Measurements from ENCODE around the gene KNDC1. TPM values are rescaled to one million over a fixed set of nuclear protein-coding genes. Genes with fewer than 3 reads are reported as not detected.

Gene KNDC1
- total RNA-seq, 1 experiment from 2014 or later = not detected

- DNase-seq (ENCODE audit: low read depth) = no peak
These were observed 29.7 kb downstream of the KNDC1 start for GRCh38 chr10:133189726-133190125.

- DNase-seq (ENCODE audit: low read depth) = no peak
These were observed 30.2 kb downstream of the KNDC1 start for GRCh38 chr10:133190225-133190624.

DNA sequence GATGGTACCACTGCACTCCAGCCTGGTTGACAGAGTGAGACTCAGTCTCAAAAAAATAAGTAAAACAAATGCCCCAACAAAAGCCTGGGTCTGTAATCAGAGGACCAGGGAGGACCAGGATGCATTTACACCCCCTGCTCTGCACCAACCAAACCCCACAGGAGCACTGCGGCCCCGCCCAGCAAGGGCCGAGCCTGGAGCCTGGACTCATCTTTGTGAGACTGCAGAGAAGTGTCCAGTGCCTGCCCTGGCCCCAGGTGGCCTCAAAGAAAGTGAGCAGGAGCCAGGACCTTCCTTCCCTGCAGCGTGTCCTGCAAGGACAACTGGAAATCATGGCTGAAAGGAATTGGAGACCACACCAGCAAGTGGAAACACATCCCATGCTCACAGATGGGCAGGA, 31.6 kb downstream of the KNDC1 start:
- no peak for DNase-seq (ENCODE audit: low read depth)

DNA sequence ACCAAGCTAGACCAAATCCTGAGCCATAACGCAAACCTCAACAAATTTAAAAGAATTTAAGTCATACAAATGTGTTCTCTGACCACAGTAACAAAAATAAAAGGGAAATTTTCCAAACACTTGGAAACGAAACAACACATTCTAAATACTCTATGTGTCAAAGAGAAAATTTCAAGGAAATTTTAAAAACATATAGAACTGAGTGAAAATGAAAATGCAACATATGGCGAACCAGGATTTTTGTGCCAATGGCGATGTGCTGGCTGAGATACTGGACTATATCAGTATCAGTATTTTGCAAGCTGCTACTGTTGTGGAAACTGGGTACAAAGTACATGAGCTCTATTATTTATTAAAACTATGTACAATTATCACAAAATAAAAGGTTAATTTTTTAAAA, 34.1 kb downstream of the KNDC1 start:
- no peak for DNase-seq (ENCODE audit: low read depth)

GRCh38 chr10:133195096-133195495, 35.1 kb downstream of the KNDC1 start:
- DNase-seq (ENCODE audit: low read depth) = no peak

GRCh38 chr10:133195611-133196010, 35.6 kb downstream of the KNDC1 start:
- no peak for DNase-seq (ENCODE audit: low read depth)

- no peak for DNase-seq (ENCODE audit: low read depth)
These were observed 36.3 kb downstream of the KNDC1 start for GRCh38 chr10:133196221-133196915.

DNA sequence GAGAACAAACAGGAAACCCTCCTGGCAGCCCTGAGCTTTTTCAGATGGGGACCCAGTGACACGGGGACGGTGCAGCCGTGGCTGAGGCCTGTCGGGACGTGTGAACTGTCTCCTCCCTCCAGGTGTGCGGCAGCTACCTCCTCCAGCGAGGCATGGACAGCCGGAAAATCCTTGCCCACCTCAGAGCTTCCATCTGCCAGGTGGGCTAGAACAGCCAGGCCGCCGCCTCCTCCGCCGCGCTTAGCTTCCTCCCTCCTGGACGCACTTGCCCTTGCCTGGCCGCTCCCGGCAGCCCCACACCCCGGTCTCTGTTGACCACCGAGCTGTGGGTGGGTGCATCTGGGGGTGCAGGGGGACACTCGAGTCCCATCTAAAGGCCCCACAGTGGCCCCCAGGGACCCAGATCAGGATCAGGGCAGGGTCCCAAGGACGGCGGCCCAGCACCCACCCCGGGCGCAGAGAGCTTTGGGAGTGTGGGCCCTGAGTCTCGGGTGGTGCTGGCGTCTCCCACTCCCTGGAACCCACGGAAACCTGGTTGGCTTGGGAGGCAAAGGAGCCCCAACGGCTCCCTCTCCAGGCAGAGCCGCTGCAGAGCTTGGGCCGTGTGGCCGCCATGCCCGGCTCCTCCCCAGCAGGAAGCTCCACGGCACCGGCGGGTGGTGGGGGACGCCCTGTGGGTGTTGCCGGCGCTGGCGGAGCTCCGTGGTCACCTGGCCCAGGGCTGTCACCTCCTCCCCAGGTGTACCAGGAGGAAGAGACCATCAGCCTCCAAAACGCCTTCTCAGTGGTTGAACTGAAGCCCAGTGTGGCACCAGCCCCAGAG, 37.1 kb downstream of the KNDC1 start:
- no peak for DNase-seq (ENCODE audit: low read depth)

DNA sequence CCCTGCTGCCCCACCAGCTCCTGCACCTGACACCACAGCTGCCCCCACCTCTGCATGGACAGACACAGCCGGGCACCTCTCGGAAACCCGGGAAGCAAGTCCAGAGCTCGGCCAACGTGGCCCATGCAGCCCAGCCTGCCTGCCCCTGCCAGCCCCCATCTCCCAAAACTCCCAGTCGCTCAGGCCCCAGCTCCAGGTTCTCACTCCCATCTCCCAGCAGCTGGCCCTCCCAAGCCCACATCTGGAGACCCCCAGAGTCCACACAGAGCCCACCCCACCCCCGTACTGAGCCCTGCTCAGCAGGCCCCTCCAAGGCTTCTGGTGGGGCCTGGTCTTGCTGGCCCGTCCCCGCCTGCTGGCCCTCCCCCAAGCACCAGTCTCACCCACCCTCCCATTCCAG, 37.8 kb downstream of the KNDC1 start:
- no peak for DNase-seq (ENCODE audit: low read depth)

GRCh38 chr10:133198206-133198605, 38.2 kb downstream of the KNDC1 start:
- no peak for DNase-seq (ENCODE audit: low read depth)

- DNase-seq (ENCODE audit: low read depth) = no peak
These were observed 38.8 kb downstream of the KNDC1 start for GRCh38 chr10:133198621-133199487.

- no peak for DNase-seq (ENCODE audit: low read depth)
These were observed 39.5 kb downstream of the KNDC1 start for GRCh38 chr10:133199488-133199885.

GRCh38 chr10:133199992-133200611, 40.1 kb downstream of the KNDC1 start:
- DNase-seq (ENCODE audit: low read depth) = no peak

GRCh38 chr10:133200621-133201031, 40.6 kb downstream of the KNDC1 start:
- DNase-seq (ENCODE audit: low read depth) = no peak

DNA sequence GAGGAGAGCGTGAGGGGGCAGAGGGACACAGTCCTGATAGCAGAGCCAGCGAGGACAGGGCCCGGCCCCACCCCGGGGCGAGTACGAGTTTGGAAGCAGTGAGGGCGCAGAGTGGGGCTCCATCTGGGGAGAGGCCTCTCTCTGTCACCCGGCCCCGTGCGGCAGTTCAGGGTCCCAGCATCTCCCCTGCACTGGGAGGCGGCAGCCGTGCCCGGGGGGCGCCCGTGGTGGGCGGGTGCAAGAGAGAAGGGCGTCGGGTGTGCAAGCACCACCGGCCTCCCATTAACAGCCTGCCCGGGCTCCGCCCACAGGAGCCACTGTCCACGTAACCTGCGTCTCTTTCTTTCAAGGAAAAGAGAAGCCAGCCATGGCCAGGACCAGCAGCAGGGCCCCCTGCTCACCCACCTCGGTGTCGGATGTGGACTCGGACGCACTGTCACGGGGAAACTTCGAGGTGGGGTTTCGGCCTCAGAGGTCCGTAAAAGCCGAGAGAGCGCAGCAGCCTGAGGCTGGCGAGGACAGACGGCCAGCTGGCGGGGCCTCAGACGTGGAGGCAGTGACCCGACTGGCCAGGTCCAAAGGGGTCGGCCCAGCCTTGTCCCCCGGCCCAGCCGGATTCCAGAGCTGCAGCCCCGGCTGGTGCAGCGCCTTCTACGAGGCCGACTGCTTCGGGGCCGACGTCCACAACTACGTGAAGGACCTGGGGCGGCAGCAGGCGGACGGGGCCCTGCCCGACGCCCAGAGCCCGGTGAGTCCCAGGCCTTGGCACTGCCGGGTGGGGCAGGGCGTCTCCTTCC, 41.3 kb downstream of the KNDC1 start:
- no peak for DNase-seq (ENCODE audit: low read depth)

GRCh38 chr10:133201948-133202725, 42.1 kb downstream of the KNDC1 start:
- DNase-seq (ENCODE audit: low read depth) = no peak

DNA sequence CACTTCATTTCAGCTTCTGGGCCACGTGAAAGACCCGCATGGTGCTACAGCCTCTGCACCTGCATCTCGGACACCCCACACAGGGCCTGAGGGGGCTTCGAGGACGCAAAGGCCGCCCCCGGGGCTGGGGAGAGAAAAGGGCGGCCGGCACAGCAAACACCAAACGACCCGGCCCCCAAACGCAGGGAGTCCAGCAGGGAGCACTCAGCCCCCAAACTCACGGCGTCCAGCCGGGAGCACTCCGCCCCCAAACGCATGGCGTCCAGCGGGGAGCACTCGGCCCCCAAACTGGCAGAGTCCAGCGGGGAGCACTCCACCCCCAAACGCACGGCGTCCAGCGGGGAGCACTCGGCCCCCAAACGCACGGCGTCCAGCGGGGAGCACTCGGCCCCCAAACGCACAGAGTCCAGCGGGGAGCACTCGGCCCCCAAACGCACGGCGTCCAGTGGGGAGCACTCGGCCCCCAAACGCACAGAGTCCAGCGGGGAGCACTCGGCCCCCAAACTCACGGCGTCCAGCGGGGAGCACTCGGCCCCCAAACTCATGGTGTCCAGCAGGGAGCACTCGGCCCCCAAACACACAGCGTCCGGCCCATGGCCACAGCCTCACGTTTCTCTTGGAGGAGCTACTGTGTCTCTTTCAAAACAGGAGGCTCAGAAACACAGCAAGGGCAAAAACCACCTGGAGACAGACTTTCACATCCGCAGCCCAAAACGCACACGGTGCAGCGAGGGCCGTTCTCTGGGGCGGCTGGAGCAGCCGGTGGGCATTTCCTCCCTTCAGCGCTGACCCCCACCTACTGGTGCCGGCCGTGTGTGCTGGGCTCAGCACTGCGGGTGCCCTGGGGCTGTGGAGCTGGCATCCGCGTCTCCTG, 43.0 kb downstream of the KNDC1 start:
- no peak for DNase-seq (ENCODE audit: low read depth)

DNA sequence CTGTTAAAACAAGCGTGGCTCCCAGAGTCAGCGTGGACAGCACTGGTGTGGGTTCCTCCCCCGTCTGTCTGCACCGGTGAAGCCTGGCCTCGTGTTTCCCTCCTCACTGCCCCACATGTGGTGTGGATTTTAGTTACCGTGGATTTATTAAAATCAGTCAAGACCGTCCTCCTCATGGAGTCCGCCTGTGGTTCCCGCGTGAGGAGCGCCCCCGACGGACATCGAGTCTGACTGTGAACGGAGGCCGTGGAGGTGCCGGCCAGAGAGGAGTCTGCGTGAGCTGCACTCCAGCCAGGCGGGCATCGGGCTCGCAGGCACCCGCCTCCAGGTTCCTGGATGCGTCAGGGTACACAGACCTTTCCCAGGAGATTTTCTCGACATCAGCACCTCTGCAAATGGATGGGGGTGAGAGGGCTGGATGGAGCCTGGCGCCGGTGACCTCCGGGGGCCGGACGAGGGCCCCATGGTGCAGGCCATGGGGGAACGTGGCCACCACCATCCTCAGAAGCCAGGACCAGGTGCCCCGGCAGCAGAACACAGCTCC, 43.7 kb downstream of the KNDC1 start:
- DNase-seq (ENCODE audit: low read depth) = no peak

Data from Daoy (cell line).